Calu3 (cell line): ENCODE measurements around the gene ELF2. TPM values are rescaled to one million over a fixed set of nuclear protein-coding genes. Genes with fewer than 3 reads are reported as not detected.

Experiments
- BruUV-seq: library from RNA; stranded (reverse); fragments of 400-500 nt; replicated peaks from 2 replicates; lab custom pipeline; 2021; lab: Mats Ljungman, UMichigan
- CTCF ChIA-PET: fragments of 300-600 bp; sonication (Branson Sonifier 250); formaldehyde crosslinking; loops from one replicate; lab custom pipeline; 2022; ENCODE audit warnings: antibody characterized with exemption; lab: Charles Lee
- DNase-seq: peaks from one replicate; pipeline ENCODE4 v3.0.0; 2022
- H3K27ac Mint-ChIP-seq: one replicate; pipeline ENCODE4 v1.8.0; 2022; ENCODE audit warnings: mixed read lengths; ENCODE audit not compliant: unreplicated experiment
- H3K27me3 Mint-ChIP-seq: one replicate; pipeline ENCODE4 v1.8.0; 2022; ENCODE audit warnings: mixed read lengths; ENCODE audit not compliant: unreplicated experiment
- H3K36me3 Mint-ChIP-seq: one replicate; pipeline ENCODE4 v1.8.0; 2022; ENCODE audit warnings: mild to moderate bottlenecking, moderate library complexity, mixed read lengths; ENCODE audit not compliant: insufficient read depth, unreplicated experiment
- H3K4me1 Mint-ChIP-seq: one replicate; pipeline ENCODE4 v1.8.0; 2022; ENCODE audit warnings: mild to moderate bottlenecking, low read depth, mixed read lengths; ENCODE audit not compliant: unreplicated experiment
- H3K4me3 Mint-ChIP-seq: one replicate; pipeline ENCODE4 v1.8.0; 2022; ENCODE audit warnings: mild to moderate bottlenecking, low read depth, moderate library complexity, mixed read lengths; ENCODE audit not compliant: unreplicated experiment
- H3K9me3 Mint-ChIP-seq: one replicate; pipeline ENCODE4 v1.8.0; 2022; ENCODE audit warnings: low read depth, mixed read lengths; ENCODE audit not compliant: unreplicated experiment
- CTCF ChIP-seq: fragments of 200-600 bp; IDR thresholded peaks from one replicate; pipeline ENCODE4 v1.8.0; 2022; ENCODE audit warnings: antibody characterized with exemption; ENCODE audit not compliant: unreplicated experiment
- intact Hi-C: fragments of 100-400 bp; cut with micrococcal nuclease; formaldehyde crosslinking; loops from one replicate; pipeline ENCODE4 v1.10.0; 2022; ENCODE audit not compliant: unreplicated experiment
- total RNA-seq: library from RNA; stranded (reverse); gene quantifications from 2 replicates; pipeline ENCODE4 v1.2.3, GENCODE V29; 2022

ELF2 gene
- total RNA-seq, 1 experiment from 2014 or later: 27.8 TPM

DNA sequence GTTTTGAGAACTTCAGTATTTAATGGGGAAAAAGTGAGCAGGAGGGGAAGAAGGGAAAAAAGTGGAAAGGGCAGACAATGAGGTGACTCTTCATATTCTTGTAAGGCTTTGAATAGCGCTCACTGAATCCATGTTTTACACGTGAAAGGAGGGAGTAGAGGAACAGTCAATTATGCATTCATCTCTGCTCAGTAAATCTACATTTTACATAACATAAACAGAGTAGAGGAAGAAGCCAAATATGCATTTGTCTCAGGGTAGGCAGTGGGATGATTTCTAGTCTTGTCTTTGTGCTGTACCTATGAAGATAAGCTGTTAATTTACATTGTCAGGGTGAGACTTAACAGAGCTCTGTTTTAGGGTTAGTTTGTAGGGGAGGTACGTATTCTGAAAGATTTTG, 19.4 kb upstream of the ELF2 start:
- DNase-seq: no peak
- H3K4me3 Mint-ChIP-seq: no peak overlapping the region
- no peaks in the 10 kb centered on the region for H3K4me1 Mint-ChIP-seq
- no TSS peak for BruUV-seq
- CTCF ChIA-PET: no interaction called here
- H3K36me3 Mint-ChIP-seq: no peaks in the 10 kb centered on the region
- H3K9me3 Mint-ChIP-seq: no peaks in the 10 kb centered on the region
- no peak overlapping the region for H3K27ac Mint-ChIP-seq
- intact Hi-C loops: no loop called here
- no peak for TF ChIP-seq CTCF
- no peaks in the 10 kb centered on the region for H3K27me3 Mint-ChIP-seq

GRCh38 chr4:139191373-139191772, 14.4 kb upstream of the ELF2 start:
- no peak for DNase-seq
- no peak overlapping the region for H3K4me3 Mint-ChIP-seq
- H3K27ac Mint-ChIP-seq: no peak overlapping the region
- intact Hi-C loops: no loop called here
- no peaks in the 10 kb centered on the region for H3K9me3 Mint-ChIP-seq
- no TSS peak for BruUV-seq
- H3K27me3 Mint-ChIP-seq: no peaks in the 10 kb centered on the region
- H3K36me3 Mint-ChIP-seq: no peaks in the 10 kb centered on the region
- H3K4me1 Mint-ChIP-seq: no peaks in the 10 kb centered on the region
- no peak for TF ChIP-seq CTCF
- CTCF ChIA-PET: no interaction called here

DNA sequence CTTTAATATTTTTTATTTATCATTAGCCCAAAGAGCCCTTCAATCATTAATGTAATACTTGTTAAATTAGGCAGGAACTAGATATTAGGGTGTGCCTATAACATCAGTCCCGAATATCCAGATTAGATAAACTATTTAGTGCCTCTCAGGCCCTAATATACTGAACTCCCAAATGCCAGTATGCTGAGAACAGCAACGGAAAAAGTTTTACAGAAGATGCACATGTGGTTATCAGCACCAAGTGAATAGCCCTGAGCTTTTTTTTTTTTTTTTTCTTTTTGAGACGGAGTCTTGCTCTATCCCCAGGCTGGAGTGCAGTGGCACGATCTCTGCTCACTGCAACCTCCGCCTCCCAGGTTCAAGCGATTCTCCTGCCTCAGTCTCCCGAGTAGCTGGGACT, 13.0 kb upstream of the ELF2 start:
- BruUV-seq: no TSS peak
- H3K27me3 Mint-ChIP-seq: no peaks in the 10 kb centered on the region
- intact Hi-C loops: no loop called here
- no peaks in the 10 kb centered on the region for H3K9me3 Mint-ChIP-seq
- no peaks in the 10 kb centered on the region for H3K4me1 Mint-ChIP-seq
- DNase-seq: no peak
- no peaks in the 10 kb centered on the region for H3K36me3 Mint-ChIP-seq
- CTCF ChIA-PET: no interaction called here
- TF ChIP-seq CTCF: no peak
- no peak overlapping the region for H3K27ac Mint-ChIP-seq
- no peak overlapping the region for H3K4me3 Mint-ChIP-seq

- Mint-ChIP-seq H3K9me3 (no peaks in the 10 kb centered on the region), H3K4me3 (no peak overlapping the region), H3K27ac (no peak overlapping the region), H3K4me1 (no peaks in the 10 kb centered on the region), H3K27me3 (no peaks in the 10 kb centered on the region), H3K36me3 (no peaks in the 10 kb centered on the region)
- DNase-seq: no peak
- no TSS peak for BruUV-seq
- TF ChIP-seq CTCF: no peak
- CTCF ChIA-PET: no interaction called here
- intact Hi-C loops: no loop called here
These were observed 12.4 kb upstream of the ELF2 start for GRCh38 chr4:139189417-139189749.
